Lower leg skin (tissue), 4 donors: ENCODE data around the gene AATF. TPM values are rescaled to one million over a fixed set of nuclear protein-coding genes. Genes with fewer than 3 reads are reported as not detected.

Source experiments
- DNase-seq, 2 donors: peaks; one replicate each; pipeline ENCODE4 v3.0.0-alpha.2; 2019; ENCODE audit warnings: low spot score in 2 of 2
- H3K4me3 ChIP-seq: fragments of 200-600 bp; sonication (generic); 2 replicates; pipeline ENCODE4 v1.5.1; 2017; ENCODE audit warnings: mild to moderate bottlenecking, low read depth; ENCODE audit not compliant: poor library complexity, severe bottlenecking
- CTCF ChIP-seq, 3 donors: fragments of 450-650 bp; IDR thresholded peaks; one replicate each; pipeline ENCODE4 v1.5.1; 2016; ENCODE audit warnings: antibody characterized with exemption in 3 of 3, mild to moderate bottlenecking in 3 of 3, moderate library complexity in 2 of 3
- POLR2A ChIP-seq, 2 donors: fragments of 450-650 bp; IDR thresholded peaks; one replicate each; pipeline ENCODE4 v1.6.1; 2016 to 2017; ENCODE audit warnings: antibody characterized with exemption in 2 of 2, mild to moderate bottlenecking in 1 of 2, moderate library complexity in 1 of 2
- WGBS, 2 donors: methylation state at CpG; one replicate each; pipeline ENCODE4 v1.1.5; 2018; 5-methylcytosine and 5-hydroxymethylcytosine counted together
- intact Hi-C: fragments of 100-400 bp; cut with DNase I; formaldehyde crosslinking; loops from one replicate; pipeline ENCODE4 v1.15.0; 2023; ENCODE audit warnings: low total_unique reads
- total RNA-seq, 4 donors: library from RNA; depleted of rRNA; stranded (reverse); fragments of >200 nt; gene quantifications; one replicate each; pipeline ENCODE4 v1.1.0, GENCODE V29; 2016

AATF gene
- total RNA-seq, 4 donors from 2014 or later, result 32.1 to 64.4 (median 50.6) TPM

DNA sequence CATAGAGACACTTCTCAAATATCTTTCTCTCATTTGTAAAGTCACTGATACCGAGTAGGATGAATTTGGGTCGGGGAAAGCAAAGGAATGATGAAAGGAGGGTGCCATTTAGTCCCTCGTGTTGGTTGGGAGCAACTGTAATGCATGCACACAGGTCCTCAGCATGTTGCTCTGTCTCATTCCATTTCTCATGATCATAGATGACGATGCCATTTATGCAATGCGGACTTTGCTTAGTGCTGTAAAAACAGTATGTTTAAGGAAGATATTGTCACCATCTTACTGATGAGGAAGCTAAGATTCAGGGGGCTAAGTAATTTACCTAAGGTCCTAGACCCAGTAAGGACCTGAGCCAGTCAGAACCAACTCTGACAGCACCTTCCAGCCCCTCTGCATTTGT lies 100.1 kb downstream of the AATF start:
- 92 to 94% methylated on average over 5 of the region's 5 CpGs for WGBS, 2 donors
- DNase-seq, result no peak
- intact Hi-C loops, result no loop called here

GRCh38 chr17:37050920-37051319 lies 102.2 kb downstream of the AATF start:
- TF ChIP-seq CTCF (IDR thresholded peaks at IDR 0.05) (no peak), POLR2A (IDR thresholded peaks at IDR 0.05) (no peak)
- DNase-seq, result no peak
- 86 to 90% methylated on average over 5 of the region's 5 CpGs for WGBS, 2 donors
- intact Hi-C loops, result no loop called here
- H3K4me3 ChIP-seq, result no peak overlapping the region

More for the DNA sequence above, 100.1 kb downstream of the AATF start:
- TF ChIP-seq CTCF (IDR thresholded peaks at IDR 0.05) (no peak), POLR2A (IDR thresholded peaks at IDR 0.05) (no peak)
- H3K4me3 ChIP-seq, result no peak overlapping the region

DNA sequence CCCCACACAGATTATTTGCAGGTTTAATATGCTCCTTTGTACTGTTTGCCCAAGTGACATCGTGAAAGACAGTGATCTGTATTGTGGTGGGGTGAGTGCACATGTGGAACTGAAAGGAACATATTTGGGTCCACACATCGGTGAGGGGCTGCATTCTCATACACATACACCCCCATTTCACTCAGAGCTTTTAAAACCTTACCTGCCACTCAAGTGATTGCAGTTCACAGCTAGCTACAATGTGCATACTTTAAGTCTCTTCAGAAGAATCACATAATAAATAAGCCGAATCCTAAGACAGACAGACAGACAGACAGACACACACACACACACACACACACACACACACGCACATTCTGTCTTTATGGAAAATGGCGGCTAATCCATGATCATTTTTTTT lies 102.6 kb downstream of the AATF start:
- no peak overlapping the region for H3K4me3 ChIP-seq
- intact Hi-C loops, result no loop called here
- TF ChIP-seq CTCF (IDR thresholded peaks at IDR 0.05) (no peak), POLR2A (IDR thresholded peaks at IDR 0.05) (no peak)
- no peak for DNase-seq
- 94% methylated on average over 5 of the region's 5 CpGs for WGBS, 2 donors

- DNase-seq, result no peak
- H3K4me3 ChIP-seq, result no peak overlapping the region
- no peak for TF ChIP-seq CTCF (IDR thresholded peaks at IDR 0.05)
- TF ChIP-seq POLR2A (IDR thresholded peaks at IDR 0.05), result no peak
- intact Hi-C loops, result no loop called here
- WGBS, 2 donors, result 92 to 96% methylated on average over 3 of the region's 3 CpGs
Measured at GRCh38 chr17:37051833-37052232, 103.1 kb downstream of the AATF start.

DNA sequence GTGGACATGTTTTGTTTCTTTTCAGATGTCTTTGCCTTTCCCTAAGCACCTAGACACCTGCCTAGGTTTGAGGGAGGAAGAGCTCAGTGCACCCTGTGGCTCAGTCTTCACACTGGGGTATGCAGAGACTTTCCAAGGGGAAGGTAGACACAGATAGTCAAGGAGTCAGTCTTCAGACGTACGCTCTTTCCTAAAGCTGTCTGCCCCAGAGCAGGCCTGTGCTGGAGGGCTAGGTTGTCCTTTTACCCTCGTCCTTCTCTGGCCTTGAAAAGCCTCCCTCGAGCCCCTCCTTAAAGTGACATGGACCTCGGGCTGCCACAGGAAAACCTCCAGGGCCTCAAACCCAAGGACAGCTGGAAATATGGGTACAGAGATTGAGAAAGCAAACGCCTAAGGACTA lies 103.7 kb downstream of the AATF start:
- 92% methylated on average over 6 of the region's 6 CpGs for WGBS, 2 donors
- H3K4me3 ChIP-seq, result no peak overlapping the region
- no peak for DNase-seq
- intact Hi-C loops, result no loop called here
- TF ChIP-seq POLR2A (IDR thresholded peaks at IDR 0.05) (no peak), CTCF (IDR thresholded peaks at IDR 0.05) (no peak)

DNA sequence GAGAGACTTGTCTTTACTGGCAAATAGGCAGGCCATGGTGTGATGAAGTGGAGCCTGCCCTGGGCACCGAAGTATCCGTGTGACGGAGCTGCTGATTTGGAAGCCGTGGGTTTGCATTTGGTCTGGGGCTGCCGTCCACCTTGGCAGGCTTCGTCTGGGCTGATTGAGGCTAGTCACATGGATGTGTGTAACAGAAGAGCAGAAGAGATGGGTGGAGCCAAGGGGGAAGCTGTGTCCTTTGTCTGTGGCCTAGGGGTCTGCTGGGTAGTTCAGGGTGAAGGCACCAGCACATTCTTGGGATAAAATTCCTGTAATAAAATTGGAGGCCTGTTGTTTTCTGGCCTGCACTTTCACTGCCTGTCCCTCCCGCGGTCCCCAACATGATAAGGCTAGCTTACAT lies 106.1 kb downstream of the AATF start:
- no peak for DNase-seq
- 81 to 89% methylated on average over 8 of the region's 8 CpGs for WGBS, 2 donors
- no peak overlapping the region for H3K4me3 ChIP-seq
- intact Hi-C loops, result no loop called here
- TF ChIP-seq CTCF (IDR thresholded peaks at IDR 0.05) (no peak), POLR2A (IDR thresholded peaks at IDR 0.05) (no peak)
